T-helper 9 cell (primary cell): ENCODE results near the gene ITGB6.
A peak's percentile ranks its signal among the peaks of the same experiment; 100 is the strongest.
"Not testable (repeated sequence)": the region's sequence is repeated elsewhere in the genome, so short reads cannot be mapped to it uniquely, and the experiment has no call there.

ENCODE experiments used
- DNase-seq: peaks from one replicate; pipeline ENCODE4 v3.0.0-alpha.2; 2020

Gene ITGB6

GRCh38 chr2:160139350-160139749 is 60.7 kb downstream of the ITGB6 start:
- no peak for DNase-seq

GRCh38 chr2:160138406-160138805 is 61.7 kb downstream of the ITGB6 start:
- no peak for DNase-seq

GRCh38 chr2:160137464-160137863 is 62.6 kb downstream of the ITGB6 start:
- DNase-seq, result no peak

- DNase-seq, result no peak
Measured at GRCh38 chr2:160132761-160133160, 67.3 kb downstream of the ITGB6 start.

GRCh38 chr2:160126756-160127155 is 73.3 kb downstream of the ITGB6 start:
- no peak for DNase-seq

GRCh38 chr2:160126315-160126714 is 73.8 kb downstream of the ITGB6 start:
- no peak for DNase-seq

- no peak for DNase-seq
Measured at GRCh38 chr2:160125828-160126227, 74.2 kb downstream of the ITGB6 start.

- DNase-seq, result no peak
Measured at GRCh38 chr2:160125366-160125765, 74.7 kb downstream of the ITGB6 start.

- no peak for DNase-seq
Measured at GRCh38 chr2:160124571-160124970, 75.5 kb downstream of the ITGB6 start.

GRCh38 chr2:160114721-160115120 is 85.4 kb downstream of the ITGB6 start:
- not testable (repeated sequence) for DNase-seq

GRCh38 chr2:160114020-160114419 is 86.1 kb downstream of the ITGB6 start:
- DNase-seq, result no peak

GRCh38 chr2:160111951-160112798 is 87.9 kb downstream of the ITGB6 start:
- DNase-seq, result no peak

GRCh38 chr2:160110674-160111239 is 89.3 kb downstream of the ITGB6 start:
- no peak for DNase-seq

- peak; percentile 12 for DNase-seq
Measured at GRCh38 chr2:160109939-160110673, 90.0 kb downstream of the ITGB6 start.

- DNase-seq, result no peak
Measured at GRCh38 chr2:160109243-160109642, 90.8 kb downstream of the ITGB6 start.

GRCh38 chr2:160108646-160109045 is 91.4 kb downstream of the ITGB6 start:
- no peak for DNase-seq

- DNase-seq, result no peak
Measured at GRCh38 chr2:160105366-160105765, 94.7 kb downstream of the ITGB6 start.

- DNase-seq, result no peak
Measured at GRCh38 chr2:160104115-160104514, 96.0 kb downstream of the ITGB6 start.

GRCh38 chr2:160097326-160097725 is 102.7 kb downstream of the ITGB6 start:
- no peak for DNase-seq

GRCh38 chr2:160096409-160096808 is 103.7 kb downstream of the ITGB6 start:
- no peak for DNase-seq

- DNase-seq, result no peak
Measured at GRCh38 chr2:160092445-160092844, 107.6 kb downstream of the ITGB6 start.

- no peak for DNase-seq
Measured at GRCh38 chr2:160091381-160091780, 108.7 kb downstream of the ITGB6 start.

- DNase-seq, result no peak
Measured at GRCh38 chr2:160087854-160088745, 112.0 kb downstream of the ITGB6 start.
